H1 (cell line): Measurements from ENCODE around the gene TCEA2. TPM values are rescaled to one million over a fixed set of nuclear protein-coding genes. Genes with fewer than 3 reads are reported as not detected.

Experiments
- ASH2L ChIP-seq: fragments of 200-600, 300-600 bp; sonication (generic); IDR thresholded peaks from one replicate; pipeline ENCODE4 v1.7.1; 2017; ENCODE audit warnings: low read length
- BACH1 ChIP-seq: IDR thresholded peaks from 2 replicates; pipeline ENCODE4 v1.6.1; 2012; ENCODE audit warnings: low read length, improper control_type of control experiment
- BCL11A ChIP-seq, 2 experiments: IDR thresholded peaks; one replicate each; pipeline ENCODE4 v1.6.1; 2011; ENCODE audit warnings: low read depth in 2 of 2, low read length in 2 of 2, mild to moderate bottlenecking in 2 of 2
- BRCA1 ChIP-seq: IDR thresholded peaks from 2 replicates; pipeline ENCODE4 v1.6.1; 2012; ENCODE audit warnings: low read depth, low read length, improper control_type of control experiment
- CBX8 ChIP-seq: fragments of 300-800, 300-1000 bp; sonication (generic); IDR thresholded peaks from 2 replicates; pipeline ENCODE4 v1.7.1; 2016; ENCODE audit warnings: low read depth, low read length, borderline replicate concordance
- CEBPB ChIP-seq: IDR thresholded peaks from 2 replicates; pipeline ENCODE4 v1.6.1; 2012; ENCODE audit warnings: low read depth, low read length
- EZH2 ChIP-seq: fragments of 200-600 bp; sonication (generic); IDR thresholded peaks from 2 replicates; pipeline ENCODE4 v1.7.1; 2012; ENCODE audit warnings: low read depth, mild to moderate bottlenecking, moderate library complexity, low read length, inconsistent platforms; ENCODE audit not compliant: severe bottlenecking
- FOSL1 ChIP-seq: IDR thresholded peaks from 2 replicates; pipeline ENCODE4 v1.6.1; 2011; ENCODE audit warnings: mild to moderate bottlenecking, low read depth, low read length, moderate library complexity; ENCODE audit not compliant: insufficient read depth
- GABPA ChIP-seq: IDR thresholded peaks from 2 replicates; pipeline ENCODE4 v1.6.1; 2011; ENCODE audit warnings: mild to moderate bottlenecking, low read length, moderate library complexity, borderline replicate concordance; ENCODE audit not compliant: insufficient read depth
- KDM1A ChIP-seq: fragments of 200-600, 300-600 bp; sonication (generic); IDR thresholded peaks from 2 replicates; pipeline ENCODE4 v1.7.1; 2016; ENCODE audit warnings: mild to moderate bottlenecking, low read length, borderline replicate concordance
- KDM4A ChIP-seq: IDR thresholded peaks from one replicate; pipeline ENCODE4 v1.7.1; 2012; ENCODE audit warnings: low read depth, mild to moderate bottlenecking, moderate library complexity, low read length, inconsistent platforms; ENCODE audit not compliant: severe bottlenecking
- NANOG ChIP-seq: IDR thresholded peaks from 2 replicates; pipeline ENCODE4 v1.6.1; 2011; ENCODE audit warnings: low read length, low read depth, mild to moderate bottlenecking, inconsistent platforms; ENCODE audit not compliant: insufficient read depth, poor library complexity, severe bottlenecking
- POLR2AphosphoS5 ChIP-seq: IDR thresholded peaks from 2 replicates; pipeline ENCODE4 v1.6.1; 2011; ENCODE audit warnings: low read depth, low read length
- RAD21 ChIP-seq, 2 experiments: IDR thresholded peaks in 1 of 2; conservative IDR thresholded peaks in 1 of 2; 2 replicates each; pipeline ENCODE4 v1.6.1; 2011; ENCODE audit warnings: low read depth in 2 of 2, low read length in 2 of 2, improper control_type of control experiment in 1 of 2, inconsistent platforms in 1 of 2, mild to moderate bottlenecking in 1 of 2, moderate library complexity in 1 of 2
- SIN3A ChIP-seq, 2 experiments: IDR thresholded peaks in 1 of 2; conservative IDR thresholded peaks in 1 of 2; 2 replicates each; pipeline ENCODE4 v1.6.1; 2011 to 2012; ENCODE audit warnings: low read length in 2 of 2, improper control_type of control experiment in 1 of 2, low read depth in 1 of 2, mild to moderate bottlenecking in 1 of 2
- SIRT6 ChIP-seq: IDR thresholded peaks from one replicate; pipeline ENCODE4 v1.7.1; 2012; ENCODE audit warnings: low read length, inconsistent platforms
- TBP ChIP-seq: IDR thresholded peaks from 2 replicates; pipeline ENCODE4 v1.6.1; 2011; ENCODE audit warnings: low read depth, low read length, improper control_type of control experiment
- TCF12 ChIP-seq: IDR thresholded peaks from 2 replicates; pipeline ENCODE4 v1.6.1; 2011; ENCODE audit warnings: low read depth, mild to moderate bottlenecking, low read length
- YY1 ChIP-seq: IDR thresholded peaks from 2 replicates; pipeline ENCODE4 v1.6.1; 2011; ENCODE audit warnings: low read depth, mild to moderate bottlenecking, low read length
- ZNF274 ChIP-seq: IDR thresholded peaks from 2 replicates; pipeline ENCODE4 v1.7.0; 2012; ENCODE audit warnings: low read length, borderline replicate concordance; ENCODE audit errors: extremely low read depth
- polyA plus RNA-seq, 7 experiments: library from polyadenylated mRNA; depleted of rRNA in 3 of 7; stranded (reverse) in 5 of 7; unstranded in 2 of 7; fragments of >200 nt in 5 of 7; fragments of 200-250 nt in 2 of 7; gene quantifications; 1 replicate in 5 of 7; 2 replicates in 1 of 7; 4 replicates in 1 of 7; pipeline versions ENCODE4 v1.2.1 to v1.2.3, GENCODE V29; 2011 to 2013; ENCODE audit warnings: missing spikeins in 2 of 7, mixed read lengths in 2 of 7
- total RNA-seq: library from RNA; stranded (reverse); fragmentation: NEBNext Ultra II Directional; extraction: Animal tissue kit (Norgen Biotek cat#: 25700); gene quantifications from 2 replicates; pipeline ENCODE4 v1.2.1, GENCODE V29; 2021
- TF ChIP-seq, protein P1 (sequence below): IDR thresholded peaks from 2 replicates; pipeline ENCODE4 v1.6.1; 2012; ENCODE audit warnings: low read length, inconsistent platforms

TCEA2 gene
- total and polyA plus RNA-seq, 2 of the 8 experiments (the other 6 are each of a cell fraction or from before 2014, with no cell fraction given): 41.4 to 42.3 TPM

DNA sequence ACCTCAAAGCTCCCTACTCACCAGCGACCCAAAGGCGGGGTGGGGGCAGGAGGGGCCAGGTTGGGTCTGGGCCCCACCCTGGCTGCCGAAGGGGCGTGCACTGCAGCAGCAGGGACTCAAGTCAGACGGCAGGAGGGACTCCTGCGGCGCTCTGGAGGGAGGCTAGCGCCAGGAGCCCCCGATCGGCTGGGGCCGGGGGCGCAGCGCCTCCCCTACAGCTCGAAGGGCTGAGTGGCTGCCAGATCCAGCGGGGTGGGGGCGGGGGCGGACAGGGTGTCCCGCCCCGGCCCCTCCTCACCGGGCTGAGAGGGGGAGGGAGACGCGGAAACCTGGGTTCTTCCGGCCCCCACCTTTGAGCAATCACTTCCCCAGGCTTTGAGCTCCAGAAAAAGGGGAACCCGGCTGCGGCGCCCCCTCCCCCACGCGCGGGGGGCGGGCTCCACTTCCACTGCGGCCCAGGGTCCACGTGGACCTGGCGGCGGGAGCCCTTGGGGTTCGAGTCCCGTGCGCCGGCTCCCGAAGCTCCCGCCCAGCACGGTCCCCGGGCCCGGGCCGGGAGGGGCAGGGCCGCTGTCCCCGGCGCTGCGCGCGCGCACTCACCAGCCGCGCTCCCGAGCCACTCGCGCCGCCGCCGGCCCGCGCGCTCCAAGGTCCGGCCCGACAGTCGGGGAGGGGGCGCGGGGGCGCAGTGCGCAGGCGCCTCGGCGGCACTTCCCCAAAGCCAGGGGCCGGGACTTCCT is 16.4 kb downstream of the TCEA2 start, which contains the start of gene RGS19 (continued):
- TF ChIP-seq, protein P1, sequence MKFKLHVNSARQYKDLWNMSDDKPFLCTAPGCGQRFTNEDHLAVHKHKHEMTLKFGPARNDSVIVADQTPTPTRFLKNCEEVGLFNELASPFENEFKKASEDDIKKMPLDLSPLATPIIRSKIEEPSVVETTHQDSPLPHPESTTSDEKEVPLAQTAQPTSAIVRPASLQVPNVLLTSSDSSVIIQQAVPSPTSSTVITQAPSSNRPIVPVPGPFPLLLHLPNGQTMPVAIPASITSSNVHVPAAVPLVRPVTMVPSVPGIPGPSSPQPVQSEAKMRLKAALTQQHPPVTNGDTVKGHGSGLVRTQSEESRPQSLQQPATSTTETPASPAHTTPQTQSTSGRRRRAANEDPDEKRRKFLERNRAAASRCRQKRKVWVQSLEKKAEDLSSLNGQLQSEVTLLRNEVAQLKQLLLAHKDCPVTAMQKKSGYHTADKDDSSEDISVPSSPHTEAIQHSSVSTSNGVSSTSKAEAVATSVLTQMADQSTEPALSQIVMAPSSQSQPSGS: no peak
- TF ChIP-seq RAD21 (IDR thresholded peaks at IDR 0.05 in 1 of 2, conservative IDR thresholded peaks at IDR 0.05 in 1 of 2; ENCODE audit: low read depth in 2 of 2, low read length in 2 of 2) (no peak), POLR2AphosphoS5 (no peak), KDM1A (peak; percentile 92), TBP (no peak), SIRT6 (no peak), CEBPB (no peak), KDM4A (peak; percentile 81), FOSL1 (no peak), BACH1 (peak; percentile 23; the same call in 1 of the 2 replicates), SIN3A (conservative IDR thresholded peaks at IDR 0.05 in 1 of 2, IDR thresholded peaks at IDR 0.05 in 1 of 2; ENCODE audit: low read depth in 1 of 2, low read length in 2 of 2) (0 out of 4 replicates have a peak, but pooled peaks of 1 of the 2 experiments have one; percentile 3), ASH2L (peak; percentile 36), TCF12 (no peak), BCL11A (IDR thresholded peaks at IDR 0.05; ENCODE audit: low read depth in 2 of 2, low read length in 2 of 2) (no peak), GABPA (no peak), EZH2 (no peak), CBX8 (no peak), BRCA1 (no peak), ZNF274 (no peak), YY1 (no peak), NANOG (no peak)
